ENCODE data around the gene SMYD3. TPM values are rescaled to one million over a fixed set of nuclear protein-coding genes. Genes with fewer than 3 reads are reported as not detected.

Gene SMYD3
- total RNA-seq, 1 donor from 2014 or later, result 80.8 TPM

GRCh38 chr1:246169486-246169885 is 337.6 kb downstream of the SMYD3 start:
- no peak for FAIRE-seq
- H3K4me2 ChIP-seq (ENCODE audit: low read length), result no peak overlapping the region
- no peaks in the 10 kb centered on the region for H3K9me3 Mint-ChIP-seq (ENCODE audit: unreplicated experiment)
- H3K4me3 ChIP-seq (ENCODE audit: insufficient read depth, low read depth, low read length), result no peak overlapping the region
- peaks cover 2% of the 10 kb centered on the region for H3K36me3 Mint-ChIP-seq (ENCODE audit: low read depth, unreplicated experiment)
- no peaks in the 10 kb centered on the region for H3K4me1 ChIP-seq (ENCODE audit: insufficient read depth, low read length)
- no peak overlapping the region for H3K27ac Mint-ChIP-seq (ENCODE audit: unreplicated experiment)
- no peaks in the 10 kb centered on the region for H4K20me1 ChIP-seq (ENCODE audit: insufficient read depth, low read length)
- H3K4me1 Mint-ChIP-seq (ENCODE audit: low read depth, unreplicated experiment), result peaks cover 3% of the 10 kb centered on the region
- no peak overlapping the region for H3K27ac ChIP-seq (ENCODE audit: low read depth, low read length)
- no peaks in the 10 kb centered on the region for H3K36me3 ChIP-seq (ENCODE audit: insufficient read depth, low read length)
- H3K27me3 ChIP-seq (ENCODE audit: insufficient read depth, low read length), result no peaks in the 10 kb centered on the region
- no peaks in the 10 kb centered on the region for H3K27me3 Mint-ChIP-seq (ENCODE audit: low read depth, unreplicated experiment)
- H3K9me3 ChIP-seq (ENCODE audit: insufficient read depth, low read depth, low read length), result no peaks in the 10 kb centered on the region
- no peak overlapping the region for H3K9ac ChIP-seq (ENCODE audit: low read length)
- no peak overlapping the region for H2AFZ ChIP-seq (ENCODE audit: low read depth, low read length)
- TF ChIP-seq, protein P1, sequence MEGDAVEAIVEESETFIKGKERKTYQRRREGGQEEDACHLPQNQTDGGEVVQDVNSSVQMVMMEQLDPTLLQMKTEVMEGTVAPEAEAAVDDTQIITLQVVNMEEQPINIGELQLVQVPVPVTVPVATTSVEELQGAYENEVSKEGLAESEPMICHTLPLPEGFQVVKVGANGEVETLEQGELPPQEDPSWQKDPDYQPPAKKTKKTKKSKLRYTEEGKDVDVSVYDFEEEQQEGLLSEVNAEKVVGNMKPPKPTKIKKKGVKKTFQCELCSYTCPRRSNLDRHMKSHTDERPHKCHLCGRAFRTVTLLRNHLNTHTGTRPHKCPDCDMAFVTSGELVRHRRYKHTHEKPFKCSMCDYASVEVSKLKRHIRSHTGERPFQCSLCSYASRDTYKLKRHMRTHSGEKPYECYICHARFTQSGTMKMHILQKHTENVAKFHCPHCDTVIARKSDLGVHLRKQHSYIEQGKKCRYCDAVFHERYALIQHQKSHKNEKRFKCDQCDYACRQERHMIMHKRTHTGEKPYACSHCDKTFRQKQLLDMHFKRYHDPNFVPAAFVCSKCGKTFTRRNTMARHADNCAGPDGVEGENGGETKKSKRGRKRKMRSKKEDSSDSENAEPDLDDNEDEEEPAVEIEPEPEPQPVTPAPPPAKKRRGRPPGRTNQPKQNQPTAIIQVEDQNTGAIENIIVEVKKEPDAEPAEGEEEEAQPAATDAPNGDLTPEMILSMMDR (IDR thresholded peaks at IDR 0.05; ENCODE audit: insufficient read depth, low read depth, low read length), result no peak
- TF ChIP-seq EZH2 (IDR thresholded peaks at IDR 0.05; ENCODE audit: insufficient read depth, low read length), result no peak
- no peaks in the 10 kb centered on the region for H3K79me2 ChIP-seq (ENCODE audit: insufficient read depth, low read length)
- H3K4me3 Mint-ChIP-seq (ENCODE audit: unreplicated experiment), result no peak overlapping the region
- DNase-seq (ENCODE audit: low read depth), result no peak

DNA sequence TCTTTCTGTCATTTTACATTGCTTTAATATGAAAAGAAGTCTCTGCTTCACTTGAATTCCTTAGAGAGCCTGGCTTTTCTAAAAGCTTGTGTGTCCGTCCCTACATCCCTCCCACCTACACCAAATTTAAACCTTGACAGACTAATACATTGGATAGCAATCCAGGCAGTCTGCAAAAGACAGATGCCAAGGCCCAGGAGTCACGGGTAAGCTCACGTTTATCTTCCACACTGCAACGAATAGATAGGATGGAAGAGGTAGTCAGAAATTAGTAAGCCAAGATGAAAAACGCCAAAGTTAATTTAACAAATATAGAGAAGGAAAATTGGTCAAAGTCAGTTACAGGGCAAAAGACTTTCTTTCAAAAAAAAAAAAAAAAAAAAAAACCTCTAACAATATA is 338.1 kb downstream of the SMYD3 start:
- DNase-seq (ENCODE audit: low read depth) (no peak), FAIRE-seq (no peak)
- no peaks in the 10 kb centered on the region for H3K27me3 ChIP-seq (ENCODE audit: insufficient read depth, low read length)
- no peaks in the 10 kb centered on the region for H3K9me3 ChIP-seq (ENCODE audit: insufficient read depth, low read depth, low read length)
- H3K27ac Mint-ChIP-seq (ENCODE audit: unreplicated experiment), result no peak overlapping the region
- no peak for TF ChIP-seq EZH2 (IDR thresholded peaks at IDR 0.05; ENCODE audit: insufficient read depth, low read length)
- TF ChIP-seq, protein P1 (IDR thresholded peaks at IDR 0.05; ENCODE audit: insufficient read depth, low read depth, low read length), result no peak
- H3K36me3 ChIP-seq (ENCODE audit: insufficient read depth, low read length), result no peaks in the 10 kb centered on the region
- no peak overlapping the region for H3K9ac ChIP-seq (ENCODE audit: low read length)
- no peak overlapping the region for H3K4me2 ChIP-seq (ENCODE audit: low read length)
- H2AFZ ChIP-seq (ENCODE audit: low read depth, low read length), result no peak overlapping the region
- no peaks in the 10 kb centered on the region for H3K9me3 Mint-ChIP-seq (ENCODE audit: unreplicated experiment)
- H3K27me3 Mint-ChIP-seq (ENCODE audit: low read depth, unreplicated experiment), result no peaks in the 10 kb centered on the region
- no peaks in the 10 kb centered on the region for H3K4me1 ChIP-seq (ENCODE audit: insufficient read depth, low read length)
- no peaks in the 10 kb centered on the region for H4K20me1 ChIP-seq (ENCODE audit: insufficient read depth, low read length)
- no peak overlapping the region for H3K4me3 ChIP-seq (ENCODE audit: insufficient read depth, low read depth, low read length)
- no peak overlapping the region for H3K4me3 Mint-ChIP-seq (ENCODE audit: unreplicated experiment)
- H3K27ac ChIP-seq (ENCODE audit: low read depth, low read length), result no peak overlapping the region
- no peaks in the 10 kb centered on the region for H3K79me2 ChIP-seq (ENCODE audit: insufficient read depth, low read length)
- peaks cover 2% of the 10 kb centered on the region for H3K36me3 Mint-ChIP-seq (ENCODE audit: low read depth, unreplicated experiment)
- peaks cover 3% of the 10 kb centered on the region for H3K4me1 Mint-ChIP-seq (ENCODE audit: low read depth, unreplicated experiment)

DNA sequence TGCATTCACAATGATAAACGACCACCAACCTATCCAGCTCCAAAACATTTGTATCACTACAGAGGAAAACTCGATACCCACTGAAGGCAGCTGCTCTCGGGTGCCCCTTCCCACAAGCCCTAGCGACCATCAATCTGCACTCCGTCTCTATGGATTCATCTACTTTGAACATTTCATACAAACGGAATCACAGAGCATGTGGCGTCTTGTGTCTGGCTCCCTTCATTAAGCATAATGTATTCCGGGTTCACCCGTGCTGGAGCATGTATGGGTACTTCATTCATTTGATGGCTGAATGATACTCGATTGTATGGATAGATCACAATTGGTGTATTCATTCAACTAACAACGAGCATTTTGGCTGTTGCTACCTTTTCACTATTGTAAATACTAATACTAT is 340.2 kb downstream of the SMYD3 start:
- Mint-ChIP-seq H3K9me3 (ENCODE audit: unreplicated experiment) (no peaks in the 10 kb centered on the region), H3K36me3 (ENCODE audit: low read depth, unreplicated experiment) (peaks cover 4% of the 10 kb centered on the region), H3K27ac (ENCODE audit: unreplicated experiment) (no peak overlapping the region), H3K4me1 (ENCODE audit: low read depth, unreplicated experiment) (peaks cover 4% of the 10 kb centered on the region), H3K27me3 (ENCODE audit: low read depth, unreplicated experiment) (no peaks in the 10 kb centered on the region), H3K4me3 (ENCODE audit: unreplicated experiment) (no peak overlapping the region)
- FAIRE-seq, result no peak
- H2AFZ ChIP-seq (ENCODE audit: low read depth, low read length), result no peak overlapping the region
- H3K27me3 ChIP-seq (ENCODE audit: insufficient read depth, low read length), result no peaks in the 10 kb centered on the region
- H3K27ac ChIP-seq (ENCODE audit: low read depth, low read length), result no peak overlapping the region
- no peaks in the 10 kb centered on the region for H3K9me3 ChIP-seq (ENCODE audit: insufficient read depth, low read depth, low read length)
- no peak for TF ChIP-seq EZH2 (IDR thresholded peaks at IDR 0.05; ENCODE audit: insufficient read depth, low read length)
- TF ChIP-seq, protein P1 (IDR thresholded peaks at IDR 0.05; ENCODE audit: insufficient read depth, low read depth, low read length), result no peak
- no peak for DNase-seq (ENCODE audit: low read depth)
- no peaks in the 10 kb centered on the region for H3K79me2 ChIP-seq (ENCODE audit: insufficient read depth, low read length)
- H3K4me3 ChIP-seq (ENCODE audit: insufficient read depth, low read depth, low read length), result no peak overlapping the region
- no peaks in the 10 kb centered on the region for H4K20me1 ChIP-seq (ENCODE audit: insufficient read depth, low read length)
- no peak overlapping the region for H3K9ac ChIP-seq (ENCODE audit: low read length)
- H3K4me2 ChIP-seq (ENCODE audit: low read length), result no peak overlapping the region
- H3K36me3 ChIP-seq (ENCODE audit: insufficient read depth, low read length), result no peaks in the 10 kb centered on the region
- H3K4me1 ChIP-seq (ENCODE audit: insufficient read depth, low read length), result peaks cover 1% of the 10 kb centered on the region

Measured in astrocyte (in vitro differentiated cells and primary cell).